Testis (tissue), 3 donors: ENCODE data around the gene HPS5. TPM values are rescaled to one million over a fixed set of nuclear protein-coding genes. Genes with fewer than 3 reads are reported as not detected.

Source experiments
- DNase-seq: peaks from one replicate; pipeline ENCODE4 v3.0.0-alpha.2; 2019
- H3K27ac ChIP-seq, 2 donors: fragments of 200-600 bp; sonication (generic); one replicate each; pipeline ENCODE4 v1.5.1; 2019
- H3K27me3 ChIP-seq: fragments of 200-600 bp; sonication (generic); one replicate; pipeline ENCODE4 v1.5.1; 2019
- H3K36me3 ChIP-seq: fragments of 200-600 bp; sonication (generic); one replicate; pipeline ENCODE4 v1.5.1; 2017; ENCODE audit warnings: low read depth; ENCODE audit errors: missing control alignments
- H3K4me1 ChIP-seq: fragments of 200-600 bp; sonication (generic); one replicate; pipeline ENCODE4 v1.5.1; 2019
- H3K4me3 ChIP-seq, 2 donors: fragments of 200-600 bp; sonication (generic); one replicate each; pipeline ENCODE4 v1.5.1; 2017 to 2019
- H3K9me3 ChIP-seq: fragments of 200-600 bp; sonication (generic); one replicate; pipeline ENCODE4 v1.5.1; 2017
- POLR2A ChIP-seq: fragments of 450-650 bp; IDR thresholded peaks from one replicate; pipeline ENCODE4 v1.6.1; 2017; ENCODE audit warnings: antibody characterized with exemption, mild to moderate bottlenecking, moderate library complexity
- WGBS, 2 donors: methylation state at CpG; one replicate each; pipeline ENCODE4 v1.1.5; 2018; 5-methylcytosine and 5-hydroxymethylcytosine counted together
- intact Hi-C: fragments of 100-400 bp; cut with DNase I; formaldehyde crosslinking; loops from one replicate; pipeline ENCODE4 v1.15.1; 2023; ENCODE audit warnings: low total_unique reads
- polyA plus RNA-seq: library from polyadenylated mRNA; stranded (reverse); fragments of 350-450 nt; fragmentation: Illumina TruSeq; extraction: RNeasy Lipid Tissue Mini Kit (QIAGEN cat#74804); gene quantifications from one replicate; pipeline ENCODE4 v1.2.3, GENCODE V29; 2014; ENCODE audit warnings: low read depth, low replicate concordance; ENCODE audit not compliant: insufficient read depth
- total RNA-seq, 2 donors: library from RNA; depleted of rRNA; stranded (reverse); fragments of >200 nt; gene quantifications; one replicate each; pipeline ENCODE4 v1.2.3, GENCODE V29; 2016
- TF ChIP-seq, protein P1 (sequence below), 3 experiments: fragments of 450-650 bp in 2 of 3; fragments of 200-600 bp in 1 of 3; sonication (generic) in 1 of 3; IDR thresholded peaks; one replicate each; pipeline ENCODE4 v1.5.1; 2016 to 2019; ENCODE audit warnings: antibody characterized with exemption in 3 of 3, mild to moderate bottlenecking in 2 of 3, moderate library complexity in 1 of 3

Gene HPS5
- total and polyA plus RNA-seq, 3 donors from 2014 or later, result 44.0 to 111 (median 97.7) TPM

DNA sequence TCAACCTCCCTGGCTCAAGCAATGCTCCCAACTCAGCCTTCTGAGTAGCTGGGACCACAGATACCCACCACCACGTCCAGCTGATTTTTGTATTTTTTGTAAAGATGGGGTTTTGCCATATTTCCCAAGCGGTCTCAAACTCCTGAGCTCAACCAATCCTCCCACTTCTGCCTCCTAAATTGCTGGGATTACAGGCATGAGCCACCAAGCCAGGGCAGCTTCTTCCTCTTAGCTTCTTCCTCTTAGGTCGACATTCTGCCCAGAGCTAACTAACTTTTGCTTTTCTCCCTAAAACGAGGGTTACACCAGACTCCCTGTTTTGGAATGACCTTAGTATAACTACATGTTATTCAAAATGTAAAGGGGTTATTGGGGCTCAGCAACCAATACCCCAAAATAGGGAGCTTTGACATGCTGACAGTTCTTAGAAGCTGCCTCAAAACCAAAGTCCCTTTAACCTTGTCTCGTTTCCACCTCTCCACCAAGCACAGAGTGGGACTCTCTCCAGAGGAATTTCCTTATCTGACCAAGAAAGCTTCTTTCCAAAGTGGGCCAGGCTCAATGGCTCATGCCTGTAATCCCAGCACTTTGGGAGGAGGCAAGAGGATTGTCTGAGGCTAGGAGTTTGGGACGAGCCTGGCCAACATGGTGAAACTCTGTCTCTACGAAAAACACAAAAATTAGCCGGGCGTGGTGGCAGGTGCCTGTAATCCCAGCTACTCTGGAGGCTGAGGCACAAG, 7.0 kb downstream of the HPS5 start:
- intact Hi-C loops, result no loop called here
- TF ChIP-seq, protein P1, sequence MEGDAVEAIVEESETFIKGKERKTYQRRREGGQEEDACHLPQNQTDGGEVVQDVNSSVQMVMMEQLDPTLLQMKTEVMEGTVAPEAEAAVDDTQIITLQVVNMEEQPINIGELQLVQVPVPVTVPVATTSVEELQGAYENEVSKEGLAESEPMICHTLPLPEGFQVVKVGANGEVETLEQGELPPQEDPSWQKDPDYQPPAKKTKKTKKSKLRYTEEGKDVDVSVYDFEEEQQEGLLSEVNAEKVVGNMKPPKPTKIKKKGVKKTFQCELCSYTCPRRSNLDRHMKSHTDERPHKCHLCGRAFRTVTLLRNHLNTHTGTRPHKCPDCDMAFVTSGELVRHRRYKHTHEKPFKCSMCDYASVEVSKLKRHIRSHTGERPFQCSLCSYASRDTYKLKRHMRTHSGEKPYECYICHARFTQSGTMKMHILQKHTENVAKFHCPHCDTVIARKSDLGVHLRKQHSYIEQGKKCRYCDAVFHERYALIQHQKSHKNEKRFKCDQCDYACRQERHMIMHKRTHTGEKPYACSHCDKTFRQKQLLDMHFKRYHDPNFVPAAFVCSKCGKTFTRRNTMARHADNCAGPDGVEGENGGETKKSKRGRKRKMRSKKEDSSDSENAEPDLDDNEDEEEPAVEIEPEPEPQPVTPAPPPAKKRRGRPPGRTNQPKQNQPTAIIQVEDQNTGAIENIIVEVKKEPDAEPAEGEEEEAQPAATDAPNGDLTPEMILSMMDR (IDR thresholded peaks at IDR 0.05), result no peak
- TF ChIP-seq POLR2A, result no peak
- Histone ChIP-seq H3K4me3 (no peak overlapping the region), H3K27ac (peak overlapping the region in 1 of 2 donors; percentile 16), H3K36me3 (no peaks in the 10 kb centered on the region), H3K4me1 (peaks cover 33% of the 10 kb centered on the region), H3K27me3 (no peaks in the 10 kb centered on the region), H3K9me3 (no peaks in the 10 kb centered on the region)
- 78 to 81% methylated on average over 9 of the region's 9 CpGs for WGBS, 2 donors
- no peak for DNase-seq

DNA sequence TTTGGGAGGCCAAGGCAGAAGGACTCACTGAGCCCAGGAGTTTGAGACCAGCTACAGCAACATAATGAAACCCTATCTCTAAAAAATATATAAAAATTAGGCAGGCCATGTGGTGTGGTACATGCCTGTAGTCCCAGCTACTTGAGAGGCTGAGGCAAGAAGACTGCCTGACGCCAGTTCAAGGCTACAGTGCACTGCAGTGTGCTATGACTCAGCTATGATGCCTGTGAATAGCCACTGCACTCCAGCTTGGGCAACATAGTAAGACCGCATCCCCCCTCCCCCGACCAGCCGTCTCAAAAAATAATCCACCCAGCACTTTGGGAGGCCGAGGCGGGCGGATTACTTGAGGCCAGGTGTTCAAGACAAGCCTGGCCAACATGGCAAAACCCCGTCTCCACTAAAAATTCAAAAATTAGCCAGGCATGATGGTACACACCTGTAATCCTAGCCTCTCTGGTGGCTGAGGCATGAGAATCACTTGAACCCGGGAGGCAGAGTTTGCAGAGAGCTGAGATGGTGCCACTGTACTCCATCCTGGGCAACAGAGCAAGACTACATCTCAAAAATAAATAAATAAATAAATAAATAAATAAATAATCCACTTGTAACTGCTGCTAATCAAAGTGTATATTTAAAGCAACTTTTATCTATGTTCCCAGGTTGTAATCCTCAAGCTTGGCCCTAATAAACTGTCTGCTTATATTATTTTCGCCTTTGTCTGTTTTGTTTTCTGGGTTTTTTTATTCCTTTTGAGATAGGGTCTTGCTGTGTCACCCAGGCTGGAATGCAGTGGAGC, 7.8 kb downstream of the HPS5 start:
- no peak overlapping the region for H3K4me3 ChIP-seq
- peaks cover 33% of the 10 kb centered on the region for H3K4me1 ChIP-seq
- no peak for DNase-seq
- 82 to 91% methylated on average over 10 of the region's 10 CpGs for WGBS, 2 donors
- no peak for TF ChIP-seq POLR2A
- TF ChIP-seq, protein P1 (IDR thresholded peaks at IDR 0.05), result no peak
- H3K27ac ChIP-seq, result peak overlapping the region in 1 of 2 donors; percentile 67
- intact Hi-C loops, result no loop called here
- H3K27me3 ChIP-seq, result no peaks in the 10 kb centered on the region
- H3K36me3 ChIP-seq, result no peaks in the 10 kb centered on the region
- no peaks in the 10 kb centered on the region for H3K9me3 ChIP-seq

DNA sequence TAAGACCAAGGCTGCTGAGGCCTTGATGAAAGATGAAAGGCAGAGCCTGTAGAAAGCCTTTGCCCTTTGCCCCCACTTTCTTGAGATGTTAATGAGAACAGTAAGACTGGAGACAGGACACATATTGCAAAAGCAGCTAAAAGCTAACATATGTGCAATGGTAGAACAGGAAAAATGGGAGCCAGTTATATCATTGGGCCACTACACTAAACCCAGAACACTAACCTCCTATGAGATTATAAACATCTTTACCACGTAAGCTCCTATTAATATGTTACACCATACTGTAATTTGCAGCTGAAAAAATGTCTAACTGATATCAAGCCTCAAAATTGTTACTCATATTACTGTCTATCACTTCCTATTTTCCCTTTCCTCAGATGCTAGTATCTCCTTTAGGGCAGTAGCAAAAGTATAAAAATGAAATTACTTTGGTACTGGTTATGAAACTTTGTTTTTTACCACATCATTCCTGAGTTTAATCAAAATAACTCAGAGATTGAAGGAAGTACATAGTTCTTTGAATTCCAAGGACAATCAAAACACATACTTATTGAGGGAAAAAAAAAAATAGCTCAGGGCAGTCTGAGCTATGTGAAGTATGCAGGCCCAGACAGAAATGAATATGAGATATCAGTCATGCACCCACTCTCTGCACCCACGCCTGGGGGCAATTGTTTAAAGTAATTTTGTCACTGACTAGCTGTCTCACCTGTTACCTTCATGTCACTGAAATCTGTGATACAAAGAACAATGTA, 9.1 kb downstream of the HPS5 start:
- WGBS, 2 donors, result 46 to 54% methylated on average over 2 of the region's 2 CpGs
- peak overlapping the region; percentile 21 to 71 for H3K27ac ChIP-seq
- no peak for DNase-seq
- no peak overlapping the region for H3K4me3 ChIP-seq
- peaks cover 33% of the 10 kb centered on the region for H3K4me1 ChIP-seq
- no peaks in the 10 kb centered on the region for H3K27me3 ChIP-seq
- intact Hi-C loops, result no loop called here
- H3K36me3 ChIP-seq, result no peaks in the 10 kb centered on the region
- no peak for TF ChIP-seq POLR2A
- TF ChIP-seq, protein P1 (IDR thresholded peaks at IDR 0.05), result no peak
- no peaks in the 10 kb centered on the region for H3K9me3 ChIP-seq

DNA sequence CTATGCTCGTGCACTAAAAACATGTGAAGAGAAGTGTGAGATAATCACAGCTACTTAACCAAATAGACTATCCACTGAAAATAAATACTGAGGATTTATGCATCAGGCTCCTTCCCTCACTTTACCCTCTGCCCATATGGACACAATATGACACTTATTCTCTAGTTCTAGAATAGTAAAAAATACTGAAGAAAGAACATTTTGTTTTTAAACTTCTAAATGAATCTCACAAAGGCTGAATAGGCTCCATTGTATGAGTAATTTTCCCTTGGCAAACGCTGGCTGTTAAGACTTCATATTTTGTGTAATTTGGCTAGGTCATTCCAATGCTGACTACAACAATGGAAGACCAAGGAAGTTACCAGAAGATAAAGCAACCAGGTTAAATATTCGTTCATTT, 9.9 kb downstream of the HPS5 start:
- no peaks in the 10 kb centered on the region for H3K9me3 ChIP-seq
- intact Hi-C loops, result no loop called here
- WGBS, 2 donors, result 54 to 55% methylated on average over 3 of the region's 3 CpGs
- no peaks in the 10 kb centered on the region for H3K36me3 ChIP-seq
- peak overlapping the region; percentile 21 to 71 for H3K27ac ChIP-seq
- DNase-seq, result no peak
- TF ChIP-seq, protein P1 (IDR thresholded peaks at IDR 0.05), result no peak
- TF ChIP-seq POLR2A, result no peak
- H3K27me3 ChIP-seq, result no peaks in the 10 kb centered on the region
- peaks cover 33% of the 10 kb centered on the region for H3K4me1 ChIP-seq
- H3K4me3 ChIP-seq, result no peak overlapping the region
